SK-N-SH treated with all-trans-retinoic acid at 6 μM for 48 hours (cell line): ENCODE results near the gene MMP25.

Experiments used
- ATAC-seq: fragments of 200-7000 bp; cut with Tn5 transposase; 3 replicates; pipeline ENCODE4 v1.9.1; 2020; ENCODE audit warnings: mild to moderate bottlenecking, moderate library complexity
- ARNTL ChIP-seq: fragments of 450-650 bp; formaldehyde crosslinking; IDR thresholded peaks from 2 replicates; pipeline ENCODE4 v1.5.0; 2020; ENCODE audit warnings: low read depth, mild to moderate bottlenecking, moderate library complexity, borderline replicate concordance
- BACH2 ChIP-seq: fragments of 250-450 bp; sonication (Bioruptor Pico); IDR thresholded peaks from 2 replicates; pipeline ENCODE4 v1.9.0; 2021; ENCODE audit warnings: mild to moderate bottlenecking, borderline replicate concordance
- CREB5 ChIP-seq: fragments of 250-450 bp; sonication (Bioruptor Pico); IDR thresholded peaks from 2 replicates; pipeline ENCODE4 v1.5.1; 2020; ENCODE audit warnings: low read depth, mild to moderate bottlenecking, moderate library complexity
- CSDC2 ChIP-seq: fragments of 250-450 bp; sonication (Bioruptor Pico); IDR thresholded peaks from 2 replicates; pipeline ENCODE4 v1.5.0; 2020; ENCODE audit warnings: mild to moderate bottlenecking, moderate library complexity
- CSRNP3 ChIP-seq: fragments of 250-450 bp; sonication (Bioruptor Pico); IDR thresholded peaks from 2 replicates; pipeline ENCODE4 v1.5.1; 2021; ENCODE audit warnings: mild to moderate bottlenecking, moderate library complexity
- ESRRG ChIP-seq: fragments of 250-450 bp; sonication (Bioruptor Pico); IDR thresholded peaks from 2 replicates; pipeline ENCODE4 v1.6.1; 2021; ENCODE audit warnings: mild to moderate bottlenecking
- GLIS3 ChIP-seq: fragments of 250-450 bp; sonication (Bioruptor Pico); IDR thresholded peaks from 2 replicates; pipeline ENCODE4 v1.5.0; 2020; ENCODE audit warnings: mild to moderate bottlenecking, moderate library complexity
- ISL1 ChIP-seq: fragments of 250-450 bp; sonication (Bioruptor Pico); IDR thresholded peaks from 2 replicates; pipeline ENCODE4 v2.1.2; 2022; ENCODE audit warnings: mild to moderate bottlenecking, moderate library complexity
- OSR1 ChIP-seq: fragments of 250-450 bp; sonication (Bioruptor Pico); IDR thresholded peaks from 2 replicates; pipeline ENCODE4 v1.8.0; 2022; ENCODE audit warnings: moderate library complexity, mild to moderate bottlenecking, inconsistent platforms
- PATZ1 ChIP-seq: fragments of 250-450 bp; sonication (Bioruptor Pico); IDR thresholded peaks from 2 replicates; pipeline ENCODE4 v1.8.0; 2020; ENCODE audit warnings: mild to moderate bottlenecking, moderate library complexity, borderline replicate concordance
- POU6F1 ChIP-seq: fragments of 250-450 bp; sonication (Bioruptor Pico); IDR thresholded peaks from 2 replicates; pipeline ENCODE4 v1.8.0; 2021; ENCODE audit warnings: low read depth, mild to moderate bottlenecking, moderate library complexity, borderline replicate concordance
- PPARA ChIP-seq: fragments of 250-450 bp; sonication (Bioruptor Pico); IDR thresholded peaks from 2 replicates; pipeline ENCODE4 v1.5.0; 2020; ENCODE audit warnings: mild to moderate bottlenecking, borderline replicate concordance
- RARB ChIP-seq: fragments of 250-450 bp; sonication (Bioruptor Pico); IDR thresholded peaks from 2 replicates; pipeline ENCODE4 v1.8.0; 2021; ENCODE audit warnings: mild to moderate bottlenecking, moderate library complexity
- SNAI2 ChIP-seq: fragments of 250-450 bp; sonication (Bioruptor Pico); IDR thresholded peaks from 2 replicates; pipeline ENCODE4 v1.5.0; 2020; ENCODE audit warnings: mild to moderate bottlenecking, moderate library complexity
- TCF4 ChIP-seq: fragments of 250-450 bp; sonication (Bioruptor Pico); IDR thresholded peaks from 2 replicates; pipeline ENCODE4 v1.8.0; 2021; ENCODE audit warnings: mild to moderate bottlenecking, moderate library complexity, borderline replicate concordance
- TOX ChIP-seq: fragments of 250-450 bp; sonication (Bioruptor Pico); IDR thresholded peaks from 2 replicates; pipeline ENCODE4 v1.8.0; 2021; ENCODE audit warnings: mild to moderate bottlenecking, moderate library complexity, borderline replicate concordance
- TSHZ2 ChIP-seq: fragments of 250-450 bp; sonication (Bioruptor Pico); IDR thresholded peaks from 2 replicates; pipeline ENCODE4 v1.5.0; 2020; ENCODE audit warnings: mild to moderate bottlenecking, moderate library complexity
- ZC3H10 ChIP-seq: fragments of 250-450 bp; sonication (Bioruptor Pico); IDR thresholded peaks from 2 replicates; pipeline ENCODE4 v1.5.1; 2021; ENCODE audit warnings: mild to moderate bottlenecking, moderate library complexity
- ZFP3 ChIP-seq: fragments of 250-450 bp; sonication (Bioruptor Pico); IDR thresholded peaks from 2 replicates; pipeline ENCODE4 v1.5.0; 2020; ENCODE audit warnings: mild to moderate bottlenecking, moderate library complexity
- ZFP30 ChIP-seq: fragments of 450-650 bp; formaldehyde crosslinking; IDR thresholded peaks from 2 replicates; pipeline ENCODE4 v1.5.0; 2022; ENCODE audit warnings: mild to moderate bottlenecking, moderate library complexity
- ZNF565 ChIP-seq: fragments of 450-650 bp; formaldehyde crosslinking; conservative IDR thresholded peaks from 2 replicates; pipeline ENCODE4 v1.5.0; 2020; ENCODE audit warnings: low read depth, mild to moderate bottlenecking, moderate library complexity
- ZNF70 ChIP-seq: fragments of 450-650 bp; formaldehyde crosslinking; IDR thresholded peaks from 2 replicates; pipeline ENCODE4 v1.5.0; 2020; ENCODE audit warnings: mild to moderate bottlenecking, moderate library complexity
- ZNF8 ChIP-seq: fragments of 450-650 bp; formaldehyde crosslinking; IDR thresholded peaks from 2 replicates; pipeline ENCODE4 v1.5.0; 2020; ENCODE audit warnings: mild to moderate bottlenecking, moderate library complexity

Gene MMP25

GRCh38 chr16:3101018-3101840, 54.9 kb downstream of the MMP25 start:
- ATAC-seq: no peak
- TF ChIP-seq ARNTL (CRISPR knock-in tag) (no peak), CREB5 (CRISPR knock-in tag) (no peak), ESRRG (CRISPR knock-in tag) (no peak), ZC3H10 (CRISPR knock-in tag) (no peak), GLIS3 (no peak), TCF4 (CRISPR knock-in tag) (no peak), RARB (CRISPR knock-in tag) (no peak), SNAI2 (CRISPR knock-in tag) (no peak), CSRNP3 (no peak), ZFP30 (CRISPR knock-in tag) (no peak), ZNF70 (no peak), TOX (no peak), OSR1 (CRISPR knock-in tag) (no peak), ZFP3 (CRISPR knock-in tag) (no peak), BACH2 (CRISPR knock-in tag) (no peak), PPARA (CRISPR knock-in tag) (no peak), ZNF565 (CRISPR knock-in tag) (no peak), ZNF8 (CRISPR knock-in tag) (no peak), PATZ1 (CRISPR knock-in tag) (no peak), ISL1 (CRISPR knock-in tag) (no peak)
- TF ChIP-seq, all 23 proteins: peak for 0

GRCh38 chr16:3101841-3102470, 55.6 kb downstream of the MMP25 start:
- no peak for TF ChIP-seq ZNF70
- no peak for TF ChIP-seq CSDC2 (CRISPR knock-in tag)
- TF ChIP-seq ZC3H10 (CRISPR knock-in tag): no peak
- TF ChIP-seq OSR1 (CRISPR knock-in tag): no peak
- no peak for TF ChIP-seq ARNTL (CRISPR knock-in tag)
- TF ChIP-seq PATZ1 (CRISPR knock-in tag): no peak
- TF ChIP-seq ZFP3 (CRISPR knock-in tag): no peak
- no peak for TF ChIP-seq SNAI2 (CRISPR knock-in tag)
- TF ChIP-seq POU6F1 (CRISPR knock-in tag): no peak
- TF ChIP-seq ZFP30 (CRISPR knock-in tag): no peak
- no peak for TF ChIP-seq TOX
- TF ChIP-seq PPARA (CRISPR knock-in tag): no peak
- TF ChIP-seq ZNF565 (CRISPR knock-in tag): no peak
- TF ChIP-seq RARB (CRISPR knock-in tag): no peak
- TF ChIP-seq TSHZ2: no peak
- TF ChIP-seq ZNF8 (CRISPR knock-in tag): no peak
- TF ChIP-seq CREB5 (CRISPR knock-in tag): no peak
- no peak for TF ChIP-seq ESRRG (CRISPR knock-in tag)
- no peak for TF ChIP-seq GLIS3
- TF ChIP-seq, all 23 proteins: peak for 0
- ATAC-seq: no peak
